Measurements from ENCODE around the gene APOC3. TPM values are rescaled to one million over a fixed set of nuclear protein-coding genes. Genes with fewer than 3 reads are reported as not detected.

Gene APOC3
- total and polyA plus RNA-seq, 4 donors = 608 to 24,129 (median 9,307) TPM

- TF ChIP-seq ATF3 (IDR thresholded peaks at IDR 0.05) (no peak), HNF4G (IDR thresholded peaks at IDR 0.05) (no peak), HNF4A (conservative IDR thresholded peaks at IDR 0.05) (no peak), EGR1 (IDR thresholded peaks at IDR 0.05; ENCODE audit: low read depth in 2 of 2) (no peak), CTCF (IDR thresholded peaks at IDR 0.05; ENCODE audit: low read depth, low read length, missing input control) (no peak)
Observed at GRCh38 chr11:116862185-116862584, 32.5 kb downstream of the APOC3 start (continued).

GRCh38 chr11:116862951-116863350 lies 33.2 kb downstream of the APOC3 start:
- no peaks in the 10 kb centered on the region for H3K27me3 ChIP-seq (ENCODE audit: control insufficient read depth in 4 of 4, insufficient read depth in 4 of 4, low read length in 3 of 4)
- TF ChIP-seq REST (IDR thresholded peaks at IDR 0.05) (no peak), EGR1 (IDR thresholded peaks at IDR 0.05; ENCODE audit: low read depth in 2 of 2) (no peak), MAX (IDR thresholded peaks at IDR 0.05) (no peak), HNF4G (IDR thresholded peaks at IDR 0.05) (no peak), ATF3 (IDR thresholded peaks at IDR 0.05) (no peak), JUND (IDR thresholded peaks at IDR 0.05) (no peak), FOXA1 (IDR thresholded peaks at IDR 0.05) (no peak), RAD21 (IDR thresholded peaks at IDR 0.05) (no peak), HNF4A (conservative IDR thresholded peaks at IDR 0.05) (no peak), SP1 (IDR thresholded peaks at IDR 0.05) (no peak), ZBTB33 (IDR thresholded peaks at IDR 0.05) (no peak), YY1 (IDR thresholded peaks at IDR 0.05) (no peak), GABPA (IDR thresholded peaks at IDR 0.05 in 1 of 2, conservative IDR thresholded peaks at IDR 0.05 in 1 of 2) (no peak), NR2F2 (IDR thresholded peaks at IDR 0.05) (no peak), TAF1 (conservative IDR thresholded peaks at IDR 0.05) (no peak)
- WGBS = 96% methylated on average over 3 of the region's 3 CpGs
- H3K4me1 ChIP-seq (ENCODE audit: control insufficient read depth in 4 of 4, insufficient read depth in 4 of 4, low read length in 3 of 4) = peaks cover 0 to 3% (median 1%) of the 10 kb centered on the region in 4 donors
- H3K4me3 ChIP-seq (ENCODE audit: low read depth in 1 of 3, low read length in 3 of 3) = no peak overlapping the region
- no peak overlapping the region for H3K27ac ChIP-seq (ENCODE audit: low read depth in 1 of 2, low read length in 2 of 2)
- DNase-seq (ENCODE audit: low spot score) = no peak
- no peak overlapping the region for H3K9ac ChIP-seq (ENCODE audit: low read depth in 1 of 2, low read length in 2 of 2)
- peaks cover 3 to 88% (median 59%) of the 10 kb centered on the region in 4 donors for H3K36me3 ChIP-seq (ENCODE audit: control insufficient read depth in 4 of 4, insufficient read depth in 3 of 4, low read depth in 1 of 4, low read length in 3 of 4)
- no peaks in the 10 kb centered on the region for H3K9me3 ChIP-seq (ENCODE audit: control insufficient read depth in 4 of 4, low read length in 3 of 4)

Data from liver (tissue), 9 donors.